ENCODE results near the gene NHLRC1.

The NHLRC1 gene

DNA sequence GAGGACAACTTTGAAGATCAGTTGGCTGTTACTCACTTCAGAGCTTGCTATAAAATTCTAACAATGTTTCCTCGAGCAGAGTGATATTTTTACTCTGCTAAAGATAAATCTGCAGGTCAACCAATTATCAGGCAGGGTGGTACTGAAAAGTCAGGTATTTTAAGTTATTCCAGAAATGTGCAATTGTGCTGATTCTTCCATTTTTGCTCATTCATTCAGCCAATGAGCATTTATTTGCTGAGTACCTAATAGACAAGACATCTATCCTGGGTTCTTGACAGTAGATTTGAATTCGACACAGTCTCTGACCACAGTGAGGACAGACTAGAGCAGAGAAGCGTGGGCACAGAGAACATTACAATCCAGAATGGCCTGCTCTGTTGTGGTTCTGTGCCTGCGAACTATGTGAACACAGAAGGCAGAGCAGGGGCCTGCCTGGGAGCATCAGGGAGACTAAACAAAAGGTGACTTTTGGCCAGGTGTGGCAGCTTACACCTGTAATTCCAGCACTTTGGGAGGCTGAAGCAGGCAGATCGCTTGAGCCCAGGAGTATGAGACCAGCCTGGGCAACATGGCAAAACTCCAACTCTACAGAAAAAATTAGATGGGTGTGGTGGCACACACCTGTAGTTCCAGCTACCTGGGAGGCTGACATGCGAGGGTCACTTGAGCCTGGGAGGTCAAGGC lies 17.6 kb upstream of the NHLRC1 start:
- no peak for DNase-seq (ENCODE audit: low read depth)

DNA sequence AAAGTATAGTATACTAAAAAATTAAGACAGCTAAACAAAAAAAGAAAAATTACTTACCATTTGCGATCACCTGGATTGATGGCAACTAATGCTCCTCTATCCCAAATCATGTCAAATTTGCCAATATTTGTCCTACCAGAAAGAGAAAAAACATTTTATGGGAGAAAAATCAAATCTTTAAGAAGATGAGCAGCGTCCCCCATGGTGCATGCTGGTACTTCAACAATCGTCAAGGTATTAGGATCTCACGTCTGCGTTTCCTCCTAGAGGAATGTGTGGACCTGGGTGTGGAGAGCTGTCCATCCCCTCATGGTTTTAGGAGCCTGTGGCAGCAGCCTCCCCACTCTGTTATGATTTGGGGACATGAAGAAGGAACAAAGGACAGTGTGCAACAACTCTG lies 16.4 kb upstream of the NHLRC1 start:
- DNase-seq (ENCODE audit: low read depth), result no peak

DNA sequence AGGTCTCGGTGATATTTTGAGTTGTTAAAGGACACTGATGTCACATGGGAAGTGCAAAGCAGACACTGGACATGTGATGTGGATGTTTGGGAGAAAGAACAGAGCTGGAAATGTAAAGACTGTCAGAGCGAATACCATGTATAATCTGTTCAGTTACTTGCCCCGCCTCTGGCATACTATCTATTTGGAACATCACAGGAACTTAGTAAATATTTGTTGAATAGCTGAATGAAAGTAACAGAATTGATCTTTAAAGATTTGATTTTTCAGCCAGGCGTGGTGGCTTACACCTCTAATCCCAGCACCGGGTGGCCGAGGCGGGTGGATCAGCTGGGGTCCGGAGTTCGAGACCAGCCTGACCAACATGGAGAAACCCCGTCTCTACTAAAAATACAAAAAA lies 13.8 kb upstream of the NHLRC1 start:
- no peak for DNase-seq (ENCODE audit: low read depth)

DNA sequence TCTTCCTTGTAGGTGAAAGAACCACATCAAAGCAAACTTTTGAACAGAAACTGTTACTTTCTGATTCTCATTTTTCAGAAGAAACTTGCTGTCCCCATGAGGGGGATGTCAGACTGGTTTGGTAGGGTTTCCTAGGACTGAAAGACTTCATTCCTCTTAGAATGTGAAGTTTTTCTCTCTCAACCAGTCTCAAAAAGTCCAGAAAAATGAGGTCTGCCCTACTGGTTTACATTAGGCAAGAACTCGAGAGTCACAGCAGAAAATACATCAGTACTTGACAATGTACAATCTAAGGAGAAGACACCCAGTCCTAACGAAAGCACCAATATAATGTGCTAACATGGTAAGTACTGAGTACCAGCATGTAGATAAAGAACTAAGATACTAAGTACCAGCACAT lies 12.7 kb upstream of the NHLRC1 start:
- no peak for DNase-seq (ENCODE audit: low read depth)

DNA sequence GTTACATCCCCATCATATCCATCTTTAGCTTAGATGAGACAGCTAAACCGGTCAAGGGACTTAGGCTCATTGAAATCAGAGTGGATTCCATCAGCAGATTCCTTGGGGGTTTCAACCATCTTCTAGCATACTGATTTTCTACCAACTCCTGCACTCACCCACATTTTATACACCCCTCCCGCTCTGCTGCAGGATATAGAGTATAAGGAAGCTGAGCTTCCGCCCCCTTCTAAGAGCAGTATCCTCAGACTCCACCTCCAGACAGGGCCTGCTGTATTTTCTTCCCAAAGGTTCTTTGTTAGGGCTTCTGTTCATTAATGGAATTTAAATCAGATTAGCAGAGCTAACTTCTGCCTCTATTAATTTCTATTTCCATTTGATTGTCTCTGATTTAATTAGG lies 9.9 kb upstream of the NHLRC1 start:
- DNase-seq (ENCODE audit: low read depth), result no peak

DNA sequence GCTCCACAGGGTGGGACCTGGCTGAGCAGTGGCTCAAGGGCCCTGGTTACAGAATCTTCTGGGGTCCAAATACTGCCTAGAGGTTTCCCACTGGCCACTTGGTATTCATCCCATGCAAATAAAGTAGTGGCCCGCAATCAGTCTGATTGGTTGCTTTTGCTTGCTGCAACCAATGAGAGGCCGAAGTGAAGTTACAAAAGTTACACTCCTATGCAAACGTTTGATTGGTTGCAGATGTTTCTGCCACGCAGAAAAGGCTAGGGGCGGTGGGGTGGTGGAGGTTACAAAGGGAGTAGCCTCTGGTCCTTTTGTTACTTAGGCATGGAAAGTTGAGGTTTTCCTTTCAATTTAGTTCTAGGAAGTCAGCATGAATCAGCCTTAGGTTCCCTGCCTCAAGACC lies 3.6 kb upstream of the NHLRC1 start:
- DNase-seq (ENCODE audit: low read depth), result no peak

DNA sequence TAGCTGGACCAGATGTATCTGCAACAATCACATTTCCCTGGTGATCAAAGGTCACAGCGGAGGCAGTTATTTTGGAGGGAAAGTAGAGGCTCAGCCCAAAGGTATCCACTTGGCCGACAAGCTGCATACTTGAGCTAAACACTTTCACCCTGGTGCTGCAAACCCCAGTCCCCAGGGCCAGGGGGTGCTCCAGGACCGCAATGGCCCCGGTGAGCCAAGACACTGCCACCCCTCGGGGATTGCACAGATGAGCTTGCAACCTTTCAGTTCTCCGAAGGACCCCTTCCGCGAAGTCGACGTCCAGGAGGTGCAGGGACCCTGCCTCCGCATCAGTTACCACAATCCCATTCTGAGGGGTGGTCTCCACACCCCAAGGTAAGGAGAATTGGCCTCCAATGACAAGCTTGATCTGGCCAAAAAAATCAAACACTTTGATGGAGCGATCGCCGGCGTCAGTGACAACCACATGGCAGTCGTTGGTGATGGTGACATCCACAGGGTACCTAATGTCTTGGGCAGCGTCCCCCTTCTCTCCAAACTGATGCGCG lies 823 bp downstream of the NHLRC1 start:
- no peak for DNase-seq (ENCODE audit: low read depth)

DNA sequence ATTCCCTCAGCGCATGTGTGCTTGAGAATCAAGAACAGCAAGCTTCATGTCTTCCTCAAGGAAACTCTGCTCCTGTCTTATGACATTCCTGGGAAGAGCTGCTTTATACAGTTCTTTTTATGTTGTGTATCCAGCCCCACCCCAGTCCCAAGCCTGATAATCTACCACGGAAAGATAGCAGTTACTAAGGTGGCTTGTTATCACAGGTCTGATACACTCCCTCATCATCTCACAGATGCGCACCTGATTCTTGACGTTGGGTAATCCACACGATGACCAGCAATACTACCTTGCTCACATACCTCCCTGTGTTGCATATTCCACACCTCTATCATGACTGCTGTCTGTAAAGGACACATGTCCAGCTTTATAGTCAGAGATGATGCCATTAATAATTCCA lies 3.2 kb downstream of the NHLRC1 start:
- DNase-seq (ENCODE audit: low read depth), result no peak

DNA sequence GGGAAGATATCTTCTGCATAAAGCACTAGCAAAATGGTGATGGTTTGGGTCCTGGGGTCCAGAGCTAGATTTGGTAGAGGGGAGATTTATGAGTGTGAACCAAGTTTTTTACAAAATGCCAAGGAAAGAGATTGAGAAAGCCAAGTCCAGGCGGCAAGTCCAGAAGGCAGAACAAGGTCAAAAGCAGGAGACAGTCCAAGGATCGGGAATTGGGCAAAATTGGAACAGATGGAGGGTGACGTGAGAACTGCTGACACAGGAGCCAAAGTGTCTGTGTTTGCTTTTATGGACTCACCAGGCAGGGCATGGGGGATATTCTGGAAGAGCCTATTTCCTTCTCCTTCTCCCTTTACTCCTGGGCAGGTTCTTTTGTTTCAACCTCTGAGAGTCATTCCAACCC lies 4.1 kb downstream of the NHLRC1 start:
- DNase-seq (ENCODE audit: low read depth), result no peak

DNA sequence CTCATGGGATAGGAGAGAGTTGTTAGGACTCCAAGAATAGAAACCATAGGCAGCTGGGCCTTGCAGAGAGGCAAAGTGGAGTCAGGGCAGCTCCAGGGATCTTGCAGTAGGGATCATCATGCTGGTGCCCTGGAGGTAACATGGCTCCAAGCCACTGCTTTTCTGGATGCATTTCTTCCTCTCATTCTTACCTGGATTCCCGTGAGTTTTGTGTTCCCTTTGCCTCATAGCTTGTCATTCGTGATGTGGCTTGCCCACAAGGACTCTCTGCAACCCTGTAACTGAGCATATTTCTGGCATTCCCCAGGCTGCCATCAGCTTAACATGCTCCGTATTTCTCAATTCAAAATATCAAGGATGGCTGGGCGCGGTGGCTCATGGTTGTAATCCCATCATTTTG lies 5.3 kb downstream of the NHLRC1 start:
- no peak for DNase-seq (ENCODE audit: low read depth)

DNA sequence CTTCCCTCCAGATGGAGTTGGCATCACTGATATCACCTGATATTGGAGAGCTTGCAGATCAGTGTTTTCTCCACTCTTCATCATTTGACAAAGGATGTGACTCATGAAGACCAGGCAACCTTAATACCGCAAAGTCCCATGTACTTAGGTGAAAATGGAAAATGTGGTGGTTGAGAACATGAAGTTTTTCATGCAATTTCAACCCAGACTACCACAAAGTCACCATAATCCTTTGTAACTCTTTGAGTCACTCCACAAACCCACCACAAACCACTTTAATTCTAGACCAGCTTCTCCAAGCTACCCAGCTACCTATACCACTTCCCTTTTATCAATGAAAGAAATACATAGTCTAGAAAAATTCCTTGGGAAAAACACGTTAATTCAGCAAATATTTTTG lies 7.1 kb downstream of the NHLRC1 start:
- DNase-seq (ENCODE audit: low read depth), result no peak

DNA sequence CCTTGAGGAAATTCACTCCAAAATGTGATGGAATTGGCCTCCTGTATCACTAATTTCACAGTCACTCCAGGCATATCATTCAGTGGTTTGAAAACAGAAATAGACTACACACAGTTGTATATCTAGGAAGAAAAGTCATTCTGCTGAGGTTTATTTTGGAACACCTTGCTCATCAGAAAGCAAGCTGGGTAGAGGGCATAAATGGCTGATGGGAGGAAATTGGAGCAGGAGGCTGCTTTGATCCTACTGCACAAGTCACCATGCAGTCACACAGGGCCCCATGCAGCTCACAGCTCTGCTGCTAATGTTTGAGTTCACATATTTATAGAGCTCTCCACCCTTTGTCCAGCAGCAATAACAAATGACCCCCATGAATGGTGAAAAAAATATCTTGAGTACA lies 12.3 kb downstream of the NHLRC1 start:
- DNase-seq (ENCODE audit: low read depth), result no peak

DNA sequence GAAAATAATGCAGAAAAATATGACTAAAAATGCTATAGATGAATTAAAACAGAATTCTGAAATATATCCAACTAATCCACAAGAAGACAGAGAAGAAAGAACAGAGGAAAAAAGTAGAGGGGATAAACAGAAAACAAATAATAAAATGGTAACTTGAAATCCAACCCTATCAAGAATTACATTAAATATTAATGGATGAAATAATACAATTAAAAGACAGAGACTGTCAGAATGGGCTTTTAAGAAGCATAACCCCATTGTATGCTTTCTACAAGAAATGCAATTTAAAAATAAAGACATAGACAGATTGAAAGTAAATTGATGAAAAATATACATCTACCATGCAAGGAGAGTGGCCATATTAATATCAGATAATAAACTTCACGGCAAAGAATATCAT lies 15.4 kb downstream of the NHLRC1 start:
- DNase-seq (ENCODE audit: low read depth), result no peak

DNA sequence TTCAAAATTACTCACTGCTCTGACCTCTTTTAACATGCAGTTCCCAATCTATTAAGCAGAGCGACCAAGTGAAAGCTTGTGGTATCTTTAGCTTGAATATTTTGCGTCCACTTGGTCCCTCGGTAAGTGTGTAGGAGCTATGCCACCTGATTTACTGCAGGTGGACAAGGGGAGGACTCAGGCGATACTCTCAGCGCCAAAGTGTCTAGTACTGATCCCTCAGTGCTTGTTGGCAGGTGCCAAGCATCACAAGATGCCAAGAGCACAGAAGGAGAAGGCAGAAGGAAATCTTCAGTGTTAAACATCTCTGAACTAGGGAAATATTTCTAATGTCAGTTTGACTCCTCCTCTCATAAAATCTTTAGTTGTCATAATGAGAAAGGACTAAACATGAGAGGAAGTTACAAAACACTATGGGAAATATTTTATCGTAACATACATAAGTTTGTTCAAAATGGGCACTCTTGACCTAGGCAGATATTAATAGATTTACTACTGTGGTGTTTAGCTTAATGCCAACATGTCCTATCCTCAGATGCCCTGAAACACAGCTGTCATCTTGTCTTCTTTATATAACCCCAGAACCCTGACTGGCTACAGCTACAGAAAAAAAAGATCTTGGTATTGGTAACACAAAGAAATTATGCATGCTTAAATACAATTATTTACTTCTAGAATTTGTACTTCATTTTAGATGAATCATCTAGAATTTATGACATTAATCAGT lies 19.5 kb downstream of the NHLRC1 start:
- DNase-seq (ENCODE audit: low read depth), result no peak

DNA sequence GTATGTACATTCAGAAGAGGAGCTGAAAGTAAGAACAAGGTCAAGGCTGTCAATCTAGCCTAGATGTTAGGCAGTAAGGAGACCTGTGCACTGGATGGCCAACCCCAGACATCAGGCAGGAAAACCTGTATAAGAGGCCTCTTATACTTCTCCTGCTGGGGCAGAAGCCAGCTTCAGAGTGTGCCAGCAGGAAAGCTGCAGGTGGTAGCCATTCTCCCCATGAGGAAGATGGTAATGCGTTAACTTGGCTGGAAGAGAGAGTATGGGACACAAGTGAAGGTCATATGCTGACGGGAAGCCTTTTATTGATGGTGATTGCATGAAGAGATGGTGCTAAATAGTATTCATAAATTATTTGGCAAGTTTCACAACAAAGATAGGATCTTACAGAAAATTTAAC lies 20.6 kb downstream of the NHLRC1 start:
- no peak for DNase-seq (ENCODE audit: low read depth)

DNA sequence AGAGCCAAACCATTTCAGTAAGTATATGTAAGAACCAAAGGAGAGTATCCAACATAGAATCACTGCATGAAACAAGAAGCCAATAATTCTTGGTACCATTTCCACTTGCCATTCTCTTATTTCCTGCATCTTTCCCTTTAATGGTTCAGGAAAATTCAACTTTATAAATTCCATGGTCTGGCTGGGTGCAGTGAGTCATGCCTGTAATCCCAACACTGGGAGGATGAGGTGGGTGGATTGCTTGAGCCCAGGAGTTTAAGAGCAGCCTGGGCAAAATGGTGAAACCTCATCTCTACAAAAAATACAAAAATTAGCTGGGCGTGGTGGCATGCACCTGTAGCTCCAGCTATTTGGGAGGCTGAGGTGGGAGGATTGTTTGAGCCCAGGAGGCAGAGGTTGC lies 21.2 kb downstream of the NHLRC1 start:
- DNase-seq (ENCODE audit: low read depth), result no peak

DNA sequence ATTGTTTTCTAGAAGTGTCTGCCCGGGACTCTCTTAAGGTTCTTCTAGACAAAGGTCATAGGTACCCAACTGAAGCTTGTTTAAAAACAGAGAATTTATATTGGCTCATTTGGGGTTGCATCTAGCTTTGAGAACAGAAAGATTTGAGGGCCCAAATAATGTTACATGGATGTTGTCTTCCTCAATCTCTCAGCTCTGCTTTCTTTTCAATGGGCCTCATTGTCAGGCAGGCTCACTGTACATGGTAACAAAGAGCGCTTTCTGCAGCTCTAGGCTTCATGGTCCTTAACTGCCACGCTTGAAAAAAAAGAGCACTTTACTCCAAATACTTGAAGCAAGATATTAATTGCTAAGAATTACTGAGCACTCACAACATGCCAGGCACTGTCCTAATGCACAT lies 22.2 kb downstream of the NHLRC1 start:
- no peak for DNase-seq (ENCODE audit: low read depth)

DNA sequence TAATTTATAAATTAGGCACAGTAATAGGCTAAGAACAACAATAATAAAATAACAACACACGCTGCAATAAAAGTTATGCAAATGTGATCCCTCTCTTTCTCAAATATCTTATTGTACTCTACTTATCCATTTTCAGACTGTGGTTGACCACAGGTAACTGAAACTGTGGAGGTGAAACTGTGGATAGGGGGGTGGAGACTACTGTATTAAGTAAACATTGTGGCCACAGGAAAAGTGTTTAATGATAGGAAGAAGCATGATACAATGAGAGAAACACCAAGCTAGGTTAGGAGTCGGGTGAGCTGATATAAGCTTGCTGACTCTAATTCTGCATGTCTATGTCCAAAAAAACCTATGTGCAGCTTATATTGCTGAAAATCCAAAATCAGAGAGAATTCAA lies 23.0 kb downstream of the NHLRC1 start:
- no peak for DNase-seq (ENCODE audit: low read depth)

DNA sequence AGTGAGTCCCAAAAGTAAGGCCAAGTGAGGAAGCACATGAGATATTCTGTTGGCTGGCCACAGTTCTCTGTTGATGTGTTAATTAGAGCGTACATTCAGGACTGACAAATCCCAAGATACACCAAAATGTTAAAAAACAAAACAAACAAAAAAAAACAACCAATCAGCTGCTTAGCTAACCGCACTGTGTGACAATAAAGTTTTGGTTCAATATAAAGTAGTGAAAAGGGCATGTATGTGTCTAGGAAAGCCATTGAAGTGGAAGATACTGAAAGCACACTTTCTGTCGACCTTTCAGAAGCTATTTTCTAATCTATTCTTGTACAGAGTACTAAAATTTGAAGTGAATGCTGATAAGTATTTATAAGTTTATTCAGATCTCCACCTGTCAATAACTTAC lies 26.1 kb downstream of the NHLRC1 start:
- no peak for DNase-seq (ENCODE audit: low read depth)

DNA sequence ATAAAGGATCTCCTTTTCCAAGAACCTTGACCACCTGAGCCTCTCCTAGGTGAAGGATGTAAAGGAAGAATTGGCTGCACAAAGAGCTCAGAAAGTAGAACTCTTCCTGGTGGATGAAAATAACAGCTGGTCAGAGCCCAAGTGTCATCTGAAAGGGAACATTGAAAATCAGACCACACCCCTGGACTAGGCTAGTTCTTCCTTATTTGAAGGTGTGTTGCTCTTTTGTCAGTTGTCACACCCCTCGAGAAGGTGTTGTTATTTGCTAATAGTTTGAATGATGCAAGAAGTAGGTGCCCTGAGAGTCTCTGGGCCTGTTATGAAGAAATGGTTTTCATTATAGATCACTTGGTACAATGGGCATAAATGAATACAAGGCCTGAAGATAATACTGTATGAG lies 31.1 kb downstream of the NHLRC1 start:
- DNase-seq (ENCODE audit: low read depth), result no peak

DNA sequence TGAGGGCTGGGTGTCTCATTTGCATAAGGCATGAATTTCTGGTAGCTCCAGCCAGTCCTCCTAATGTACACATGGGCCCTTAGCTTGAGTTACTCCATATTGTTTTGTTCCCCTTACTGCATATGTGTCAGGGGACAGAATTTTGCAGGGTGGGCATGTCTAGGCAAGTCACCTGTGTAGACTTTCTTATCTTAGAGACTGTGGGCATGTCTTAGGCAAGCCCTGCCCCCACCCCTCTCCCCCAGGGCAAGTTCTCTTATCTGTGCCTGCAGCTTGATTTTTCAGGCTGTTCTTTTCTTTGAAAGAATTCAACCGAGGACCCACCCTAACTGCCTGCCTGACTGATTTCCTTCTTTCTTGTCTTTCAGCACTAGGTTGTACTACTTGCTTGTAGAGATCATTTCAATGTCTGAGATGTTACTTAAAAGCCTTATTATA lies 32.1 kb downstream of the NHLRC1 start:
- no peak for DNase-seq (ENCODE audit: low read depth)

DNA sequence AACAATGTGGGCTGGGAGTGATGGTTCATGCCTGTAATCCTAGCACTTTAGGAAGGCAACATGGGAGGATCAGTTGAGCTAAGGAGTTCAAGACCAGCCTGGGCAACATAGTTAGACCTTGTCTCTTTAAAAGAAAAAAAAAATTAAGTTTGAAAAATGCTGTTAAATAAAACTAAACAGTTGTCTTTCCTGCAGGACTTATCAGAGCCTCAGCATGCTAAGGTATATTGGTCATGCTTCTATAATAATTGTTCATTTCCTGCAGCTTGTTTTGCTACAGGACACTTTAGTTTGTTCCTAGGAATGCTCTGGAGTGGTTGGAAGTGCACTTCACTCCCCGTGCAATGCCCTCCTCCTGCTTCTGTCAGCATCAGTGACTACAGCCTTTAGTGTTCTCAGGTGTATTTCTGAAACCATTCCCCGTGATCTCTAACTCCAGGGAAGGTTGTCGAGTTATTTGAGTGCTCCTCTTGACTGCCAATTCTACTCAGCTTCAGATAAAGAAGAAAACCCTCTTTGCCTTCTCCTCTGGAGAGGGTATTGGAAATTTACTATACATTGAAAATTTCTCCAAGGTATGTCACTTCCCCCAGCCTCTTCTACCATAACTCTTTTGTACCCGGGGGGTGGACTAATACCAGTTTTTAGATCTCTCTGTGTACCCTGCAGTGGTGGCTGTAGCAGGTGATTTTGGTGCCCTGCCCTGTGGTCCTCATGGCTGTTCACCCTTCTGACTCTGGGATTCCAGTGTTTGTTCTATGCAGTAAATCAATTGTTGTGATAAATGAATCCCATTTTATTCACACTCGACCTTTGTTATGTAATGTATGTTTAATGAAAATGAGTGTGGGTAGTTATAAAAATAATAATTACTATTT lies 33.8 kb downstream of the NHLRC1 start:
- DNase-seq (ENCODE audit: low read depth), result no peak

Data from fibroblast of the conjunctiva (primary cell).